HS-27A (cell line): ENCODE data around the gene OSBPL10.

Experiments used
- DNase-seq: peaks from one replicate; pipeline ENCODE4 v3.0.0-alpha.2; 2012; ENCODE audit warnings: low read depth, missing footprints

OSBPL10 gene

DNA sequence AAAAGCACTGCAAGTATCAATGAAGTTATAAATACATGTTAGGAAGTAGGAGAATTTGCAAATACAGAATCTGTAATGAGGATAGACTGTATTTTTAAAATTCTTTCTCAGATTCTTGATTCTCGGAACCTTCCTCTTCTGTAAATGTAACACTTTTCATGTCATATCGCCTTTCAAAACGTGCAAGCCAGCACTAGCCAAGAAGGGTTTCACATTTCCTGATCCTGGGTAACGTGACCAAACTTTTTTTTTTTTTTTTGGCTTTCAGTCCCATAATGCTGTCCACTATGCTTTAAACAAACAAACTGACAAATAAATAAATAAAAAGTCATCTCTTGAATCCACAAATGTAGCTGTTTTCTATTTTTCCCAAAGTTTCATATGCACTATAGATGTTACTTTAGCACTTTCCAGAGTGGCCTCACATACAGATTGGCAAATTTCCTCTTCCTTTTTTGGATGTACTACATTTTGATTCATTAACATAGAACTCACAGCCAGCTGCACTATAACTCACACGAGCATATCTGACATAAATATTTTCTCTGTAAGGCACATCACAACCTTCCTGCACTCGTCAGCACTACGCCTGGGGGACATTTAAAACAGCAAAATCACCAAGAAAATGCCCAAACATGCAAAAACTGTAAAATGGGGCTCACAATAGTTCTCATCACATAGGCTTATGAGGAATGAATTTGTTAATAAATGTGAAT, 208.1 kb downstream of the OSBPL10 start:
- DNase-seq, result no peak

DNA sequence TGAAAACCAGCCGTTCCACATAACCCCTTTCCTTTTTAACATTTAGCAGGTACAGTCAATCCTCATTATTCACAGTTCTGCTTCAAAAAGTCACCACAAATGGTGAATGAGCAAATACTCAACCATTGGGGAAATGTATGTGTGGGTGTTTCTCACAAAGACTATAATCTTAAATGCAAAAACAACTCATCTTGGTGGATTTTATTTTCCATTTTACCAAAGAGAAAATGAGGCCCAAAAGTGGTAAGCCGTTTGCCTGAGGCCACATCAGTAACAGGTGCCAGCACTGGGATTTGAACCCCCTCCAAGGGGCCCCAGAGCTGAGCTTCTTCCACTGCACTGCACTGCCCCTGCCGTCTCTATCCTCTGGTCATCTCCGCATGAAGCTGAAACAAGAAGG, 208.8 kb downstream of the OSBPL10 start:
- no peak for DNase-seq

DNA sequence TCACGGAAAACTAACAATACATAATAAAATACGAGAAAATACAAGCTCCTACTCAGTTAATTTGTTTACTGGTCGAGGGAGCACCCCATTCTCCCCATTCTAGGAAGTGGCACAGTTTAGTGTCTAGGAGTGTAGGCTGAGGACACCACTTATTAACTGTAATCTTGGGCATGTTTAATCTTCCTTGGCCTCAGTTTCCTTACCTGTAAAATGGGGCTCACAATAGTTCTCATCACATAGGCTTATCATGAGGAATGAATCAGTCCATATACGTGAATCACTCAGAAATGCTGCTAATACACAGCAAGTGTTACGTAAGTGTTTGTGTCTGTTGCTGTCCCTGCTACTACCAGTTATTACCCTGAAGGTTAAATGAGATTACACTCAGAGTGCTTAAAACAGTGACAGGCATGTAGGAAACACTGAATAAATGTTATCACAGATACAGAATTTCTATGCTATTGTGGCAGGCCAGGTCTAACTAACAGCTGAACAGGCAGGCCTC, 210.2 kb downstream of the OSBPL10 start:
- no peak for DNase-seq

DNA sequence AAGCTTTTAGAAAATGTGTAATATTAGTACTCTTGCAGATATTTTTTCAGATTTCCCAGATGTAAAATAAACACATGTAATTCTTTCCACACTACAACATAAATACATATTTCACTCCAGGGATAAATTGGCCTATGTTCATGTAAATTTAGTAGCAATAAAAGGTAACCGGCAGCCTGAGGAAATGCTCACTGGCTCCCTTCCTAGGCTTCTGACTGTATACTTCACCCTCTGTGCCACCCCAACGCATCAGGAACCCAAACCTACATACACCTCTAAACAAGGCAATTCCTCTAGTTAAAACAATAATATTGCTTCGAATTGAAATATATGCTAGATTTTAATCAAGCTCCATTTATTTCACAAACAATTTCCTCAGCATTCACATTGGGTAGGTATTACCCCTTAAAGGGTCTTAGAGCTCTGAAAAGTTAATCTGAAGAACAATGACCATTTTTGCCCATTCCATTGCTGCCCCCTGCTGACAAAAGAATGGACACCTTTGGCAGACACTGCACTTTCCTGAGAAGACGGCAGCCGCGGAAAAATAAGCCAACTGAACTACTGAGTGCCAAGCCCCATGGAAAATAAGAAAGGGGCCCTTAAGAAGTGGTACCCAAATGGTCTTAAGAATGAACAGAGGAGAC, 212.5 kb downstream of the OSBPL10 start:
- peak; percentile 8 for DNase-seq

DNA sequence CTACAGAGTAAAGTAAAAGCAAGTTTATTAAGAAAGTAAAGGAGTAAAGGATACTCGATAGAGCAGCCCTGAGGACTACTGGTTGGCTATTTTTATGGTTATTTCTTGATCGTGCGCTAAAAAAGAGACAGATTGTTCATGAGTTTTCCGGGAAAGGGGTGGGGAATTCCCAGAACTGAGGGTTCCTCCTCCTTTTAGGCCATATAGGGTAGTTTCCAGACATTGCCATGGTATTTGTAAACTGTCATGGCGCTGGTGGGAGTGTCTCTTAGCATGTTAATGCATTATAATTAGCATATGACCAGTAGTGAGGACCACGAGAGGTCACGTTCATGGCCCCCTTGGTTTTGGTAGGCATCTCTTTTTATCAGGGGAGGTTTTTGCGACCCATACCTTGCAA, 213.1 kb downstream of the OSBPL10 start:
- DNase-seq, result no peak

DNA sequence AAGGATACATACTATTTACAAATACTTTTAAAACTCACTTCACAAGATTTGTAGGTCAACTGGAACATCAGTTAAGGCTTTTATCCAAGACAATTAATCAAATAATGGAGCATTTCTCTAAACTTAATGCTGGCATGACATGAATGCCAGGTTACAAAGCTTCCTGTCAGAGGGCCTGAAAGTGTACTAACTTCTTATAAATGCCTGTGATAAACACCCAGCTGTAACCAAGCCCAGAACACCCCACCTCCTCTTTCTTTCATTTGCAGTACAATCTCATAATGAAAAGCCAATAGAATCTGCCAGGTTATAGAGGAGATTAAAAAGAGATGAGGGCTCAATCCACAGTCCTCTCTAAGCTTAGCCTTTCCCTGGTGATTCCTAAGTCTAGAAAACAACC, 214.4 kb downstream of the OSBPL10 start:
- DNase-seq, result no peak

DNA sequence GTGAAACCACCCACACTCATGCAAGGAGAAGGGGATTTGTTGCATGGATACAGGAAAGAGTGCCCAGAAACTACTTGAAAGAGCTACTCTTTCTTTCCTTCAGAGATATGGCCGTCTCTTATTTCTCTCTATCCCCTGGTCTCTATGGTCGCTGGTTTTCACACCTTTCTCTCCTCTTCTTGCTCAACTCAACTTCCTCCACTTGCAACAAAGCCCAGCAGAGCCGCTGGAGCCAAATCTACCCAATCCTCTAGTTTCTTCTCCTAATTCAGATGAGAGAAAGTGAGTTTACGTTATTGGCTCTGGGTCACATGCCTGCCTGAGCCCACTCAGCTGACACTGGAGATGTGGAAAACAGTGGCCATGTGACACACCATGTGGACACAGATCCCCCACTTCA, 215.2 kb downstream of the OSBPL10 start:
- no peak for DNase-seq

DNA sequence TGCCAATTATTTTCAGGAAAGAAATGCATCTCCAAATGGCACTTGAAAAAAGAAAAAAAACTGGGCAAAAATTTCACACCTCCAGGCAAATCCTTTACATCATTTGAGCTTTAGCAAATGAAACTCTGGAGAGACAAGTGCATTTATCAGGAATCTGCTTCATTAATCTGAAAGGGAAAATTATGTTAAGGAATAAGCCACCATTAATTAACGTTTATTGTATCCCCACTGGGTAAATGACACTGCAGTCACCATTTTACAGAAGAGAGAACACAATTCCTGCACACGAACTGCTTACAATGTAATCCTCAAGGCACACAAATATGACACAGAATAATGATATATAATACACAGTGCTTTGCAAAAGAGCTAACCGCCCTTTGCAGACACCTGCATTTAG, 217.3 kb downstream of the OSBPL10 start:
- no peak for DNase-seq

DNA sequence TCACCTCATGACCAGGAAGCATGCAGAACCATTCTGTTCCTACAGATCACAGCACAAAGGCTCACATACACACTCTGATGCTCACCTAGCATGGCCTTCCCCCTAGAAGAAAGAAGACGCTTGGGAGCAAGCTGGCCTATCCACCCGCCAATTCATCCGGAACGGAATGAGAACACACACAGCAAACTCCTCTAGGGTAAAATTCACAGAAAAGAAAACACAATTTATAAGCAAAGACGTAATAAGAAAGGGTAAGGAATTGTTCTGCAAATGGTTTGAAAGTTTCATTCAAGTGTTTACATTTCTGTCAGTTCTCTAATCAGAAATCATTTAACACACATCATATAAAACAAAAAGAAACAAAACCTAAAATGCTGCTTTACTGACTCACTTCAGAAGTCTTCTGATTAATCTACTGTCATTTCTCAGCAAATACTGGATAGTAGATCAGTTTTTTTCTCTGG, 218.1 kb downstream of the OSBPL10 start:
- DNase-seq, result no peak

DNA sequence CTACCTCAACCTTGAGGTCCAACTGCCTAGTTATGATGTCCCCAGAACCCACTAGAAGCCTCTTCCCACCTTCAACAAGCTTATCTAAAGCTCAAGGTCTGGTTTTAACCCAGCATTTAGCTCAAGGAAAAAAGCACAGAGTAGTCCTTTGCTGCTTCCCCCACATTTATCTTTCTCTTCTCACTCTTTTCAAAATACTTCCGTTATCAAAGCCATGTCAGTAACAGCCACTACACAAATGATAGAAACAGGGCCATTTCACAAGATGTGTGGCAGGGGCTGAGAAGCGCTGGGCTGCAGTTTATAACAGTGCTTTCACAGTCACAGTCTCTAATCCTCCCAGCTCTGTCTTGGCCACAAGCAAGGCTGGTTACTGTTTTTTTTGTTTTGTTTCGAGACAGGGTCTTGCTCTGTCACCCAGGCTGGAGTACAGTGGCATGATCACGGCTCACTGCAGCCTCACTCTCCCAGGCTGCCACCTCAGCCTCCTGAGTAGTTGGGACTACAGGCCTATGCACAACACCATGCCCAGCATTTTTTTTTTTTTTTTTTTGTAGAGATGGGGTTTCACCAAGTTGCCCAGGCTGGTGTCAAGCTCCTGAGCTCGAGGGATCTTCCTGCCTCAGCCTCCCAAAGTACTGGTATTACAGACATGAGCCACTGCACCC, 218.8 kb downstream of the OSBPL10 start:
- DNase-seq, result no peak

DNA sequence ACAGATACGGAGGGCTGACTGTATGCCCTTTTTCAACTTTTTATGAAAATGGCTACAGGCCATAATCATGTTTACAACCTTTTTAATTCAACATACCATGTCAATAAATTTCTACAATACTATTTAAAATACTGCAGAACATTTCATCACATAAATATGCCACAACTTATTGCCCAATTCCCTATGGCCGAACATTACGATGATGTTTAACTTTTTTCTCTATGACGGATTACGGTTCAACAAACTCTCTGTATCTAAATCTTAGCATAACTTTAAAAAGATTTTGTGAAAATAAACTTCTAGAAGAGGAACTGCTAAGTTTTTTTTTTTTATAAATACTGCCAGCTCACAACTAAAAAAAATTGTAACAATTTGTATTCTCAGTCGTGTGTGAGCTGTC, 220.4 kb downstream of the OSBPL10 start:
- no peak for DNase-seq

DNA sequence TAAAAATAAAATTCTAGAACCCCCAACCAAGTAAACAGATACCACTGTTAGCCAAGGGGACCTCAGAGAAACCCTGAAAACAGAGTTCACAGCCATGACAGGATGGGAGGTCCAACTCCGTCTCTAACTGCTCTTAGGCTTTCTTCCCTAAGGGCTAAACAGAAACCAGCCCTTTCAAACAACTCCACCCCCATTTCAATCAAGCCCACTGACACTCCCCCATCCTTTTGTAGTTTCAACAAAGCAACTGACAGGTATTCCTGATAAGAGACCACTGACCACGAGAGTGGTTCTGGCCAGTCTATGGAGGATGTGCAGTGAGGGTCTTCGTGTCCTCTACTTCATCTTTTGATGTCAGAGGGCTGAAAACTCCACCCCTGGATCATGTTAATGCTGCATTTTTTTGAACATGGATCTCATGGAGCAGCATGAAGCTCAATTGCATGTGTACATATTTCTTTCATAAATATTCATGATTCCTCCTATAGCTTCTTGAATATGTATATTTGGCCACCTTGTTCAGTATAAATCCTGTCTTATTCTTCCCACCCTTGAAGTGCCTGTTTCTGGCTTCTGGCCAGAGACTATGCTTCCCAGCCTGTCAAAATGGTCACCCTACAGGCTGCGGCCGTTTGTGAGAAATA, 222.6 kb downstream of the OSBPL10 start:
- DNase-seq, result no peak

DNA sequence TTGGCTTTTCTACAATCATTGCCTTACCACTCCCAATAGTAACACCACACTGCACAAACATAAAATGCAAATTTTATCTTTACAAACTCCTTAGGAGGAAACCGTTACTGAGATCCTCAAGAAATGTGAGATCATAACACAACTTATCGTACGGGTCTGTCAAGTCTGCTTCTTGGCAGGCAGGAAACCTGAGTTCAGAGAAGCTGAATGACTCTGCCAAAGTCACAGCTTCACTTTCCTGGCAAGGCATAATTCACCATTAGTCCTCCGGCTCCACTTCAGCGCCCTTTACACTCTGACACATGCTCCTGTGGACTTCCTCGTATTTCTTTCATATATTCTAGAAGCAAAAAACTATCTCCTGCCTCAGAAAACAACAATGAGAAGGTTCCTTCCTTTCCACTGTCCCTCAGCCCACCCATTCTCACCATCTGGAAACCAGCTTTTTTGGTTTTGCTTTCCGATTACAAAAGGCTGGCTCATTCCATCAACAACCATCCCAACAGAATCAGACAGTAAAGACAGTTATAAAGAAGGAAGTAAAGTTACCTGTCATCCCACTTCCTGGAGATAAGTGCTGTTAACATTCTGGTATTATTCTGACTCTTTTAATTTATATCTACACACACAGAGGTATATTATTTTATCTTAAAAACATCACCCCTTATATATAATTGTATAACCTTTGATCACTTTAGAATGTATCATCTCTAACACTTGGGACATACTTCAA, 225.0 kb downstream of the OSBPL10 start:
- DNase-seq, result no peak

DNA sequence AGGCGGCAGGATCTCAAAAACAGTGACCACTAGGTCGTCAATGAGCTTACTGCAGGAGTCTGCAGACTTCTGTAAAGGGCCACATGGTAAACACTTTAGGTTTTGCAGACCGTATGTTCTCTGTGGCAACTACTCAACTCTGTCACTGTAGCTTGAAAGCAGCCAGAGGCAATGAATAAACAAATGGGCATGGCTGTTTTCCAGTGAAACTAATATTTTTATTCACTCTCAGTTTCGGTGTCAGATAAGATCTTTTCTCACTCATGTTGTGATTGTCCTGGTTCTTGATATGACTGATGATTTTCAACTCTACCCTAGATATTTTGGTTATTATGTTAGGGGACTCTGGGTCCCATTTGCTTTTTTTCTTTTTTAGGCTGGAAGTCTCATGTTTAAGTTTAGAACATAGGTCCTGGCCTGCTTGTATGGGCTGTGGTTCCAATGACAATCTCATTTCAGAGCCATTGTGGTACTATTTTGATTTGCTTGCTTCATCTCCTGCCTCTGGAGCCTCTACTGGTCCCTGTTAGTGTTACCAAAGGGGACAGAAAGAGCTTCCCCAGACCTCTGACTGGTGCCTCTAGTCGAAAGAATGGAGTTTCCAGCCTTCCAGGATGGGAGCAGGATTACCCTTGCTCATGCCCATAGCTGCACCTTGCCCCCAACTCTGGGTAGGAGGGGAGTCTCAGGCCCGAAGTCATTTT, 226.3 kb downstream of the OSBPL10 start:
- no peak for DNase-seq

DNA sequence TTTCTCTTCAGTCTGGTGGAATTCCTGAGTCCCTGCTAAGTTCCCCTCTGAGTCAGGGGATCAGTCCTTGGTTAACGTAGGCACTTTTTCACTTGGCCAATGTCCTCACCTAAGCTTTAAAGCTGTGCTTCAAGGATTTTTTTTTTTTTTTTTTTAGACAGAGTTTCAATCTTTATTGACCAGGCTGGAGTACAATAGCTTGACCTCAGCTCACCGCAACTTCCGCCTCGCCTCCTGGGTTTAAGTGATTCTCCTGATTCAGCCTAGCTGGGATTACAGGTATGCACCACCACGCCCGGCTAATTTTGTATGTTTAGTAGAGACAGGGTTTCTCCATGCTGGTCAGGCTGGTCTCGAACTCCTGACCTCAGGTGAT, 228.0 kb downstream of the OSBPL10 start:
- no peak for DNase-seq

DNA sequence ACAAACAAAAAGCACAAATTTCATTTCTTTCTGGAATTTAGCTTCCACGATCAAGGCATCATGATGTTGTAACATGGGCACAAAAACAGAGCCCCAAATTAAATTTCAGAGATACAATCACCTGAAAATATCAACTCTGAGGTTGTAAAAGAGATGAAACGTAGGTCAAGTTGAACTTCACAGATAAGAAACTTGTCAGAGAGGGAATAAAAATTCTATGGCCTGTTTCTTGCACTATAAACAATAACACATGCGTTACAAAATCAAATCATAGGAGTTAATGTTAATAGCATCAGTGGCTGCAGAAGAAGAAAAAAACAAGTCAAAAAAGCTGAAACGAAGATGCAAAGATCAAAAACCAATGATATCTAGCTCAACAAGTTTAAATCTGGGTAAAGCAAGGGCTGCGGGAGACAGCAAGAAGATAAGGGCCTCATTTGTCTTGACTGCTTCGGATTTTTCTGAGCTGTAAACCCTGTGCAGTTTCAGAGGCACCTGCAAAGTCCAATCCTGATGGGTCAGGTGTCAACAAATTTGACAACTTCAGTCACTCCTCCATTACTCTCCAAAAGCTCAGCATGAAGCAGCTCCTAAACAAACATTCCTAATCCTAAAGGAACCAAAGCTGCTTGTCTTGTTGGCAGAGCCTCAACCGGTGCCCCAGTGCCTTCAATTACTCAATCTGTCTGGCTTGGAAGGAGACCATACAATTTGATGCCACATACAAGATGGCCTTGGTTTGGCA, 228.6 kb downstream of the OSBPL10 start:
- DNase-seq, result no peak

DNA sequence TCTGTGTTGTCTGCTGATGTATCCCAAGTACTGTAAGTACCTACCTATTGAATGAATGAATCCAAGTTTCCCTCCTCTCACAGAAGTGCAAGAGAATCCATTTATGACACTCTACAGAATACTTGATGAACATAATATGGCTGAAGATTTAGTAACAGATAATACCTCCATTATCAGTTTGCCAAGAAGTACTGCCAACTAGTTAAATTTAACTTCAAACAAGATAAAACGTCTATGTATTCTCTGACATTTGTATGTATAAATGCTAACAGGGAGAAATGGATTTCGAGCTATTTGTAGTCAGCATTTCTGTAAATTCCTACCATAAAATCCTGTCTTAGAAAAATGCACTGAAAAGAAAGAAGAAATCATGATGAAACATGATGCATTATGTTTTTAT, 230.7 kb downstream of the OSBPL10 start:
- DNase-seq, result no peak

DNA sequence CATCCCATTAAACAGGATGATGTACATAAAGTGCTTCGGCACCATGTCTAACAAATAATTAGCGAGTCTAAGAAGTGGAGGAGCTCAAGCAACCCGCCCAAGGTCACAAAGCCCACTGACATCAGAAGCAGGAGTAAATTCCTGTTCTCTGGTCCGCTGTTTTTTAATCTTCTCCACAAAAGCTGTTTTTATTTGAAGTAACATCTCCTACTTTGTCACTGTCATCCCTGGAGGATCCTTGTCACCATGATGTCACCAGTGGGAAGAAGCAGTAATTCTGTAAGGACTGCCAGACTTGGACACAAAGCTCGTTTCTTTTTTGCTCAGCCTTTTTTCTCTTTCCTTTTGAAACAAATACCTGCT, 232.1 kb downstream of the OSBPL10 start:
- no peak for DNase-seq

DNA sequence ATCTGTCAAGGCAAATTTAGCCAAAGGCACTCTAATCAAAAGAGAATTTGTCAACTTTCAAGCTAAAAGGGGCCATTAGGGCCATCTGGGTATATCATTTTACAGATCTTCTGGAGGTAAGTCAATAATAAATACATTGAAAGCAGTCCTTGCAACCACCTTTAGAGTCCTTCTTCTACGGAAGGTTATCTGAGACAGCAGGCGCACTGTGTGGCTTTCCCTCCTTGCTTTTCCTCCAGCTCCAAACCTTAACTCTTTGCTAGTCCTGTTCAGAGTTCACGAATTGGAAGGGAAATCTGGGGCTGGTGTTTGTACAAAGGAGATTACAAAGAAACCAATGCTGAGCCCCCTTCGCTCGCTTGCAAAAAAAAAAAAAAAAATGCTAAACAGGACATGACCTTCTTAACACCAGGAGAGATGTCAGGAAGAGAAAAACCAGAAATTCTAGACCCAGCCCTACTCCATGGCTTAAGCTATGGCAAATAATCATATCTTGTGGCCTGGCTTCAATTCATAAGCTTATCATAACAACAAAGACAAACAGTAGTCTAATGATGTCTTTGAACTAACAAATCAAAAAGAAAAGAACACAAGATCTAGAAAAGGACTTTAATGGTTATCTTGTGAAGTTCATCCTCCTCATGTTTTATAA, 232.7 kb downstream of the OSBPL10 start:
- DNase-seq, result no peak

DNA sequence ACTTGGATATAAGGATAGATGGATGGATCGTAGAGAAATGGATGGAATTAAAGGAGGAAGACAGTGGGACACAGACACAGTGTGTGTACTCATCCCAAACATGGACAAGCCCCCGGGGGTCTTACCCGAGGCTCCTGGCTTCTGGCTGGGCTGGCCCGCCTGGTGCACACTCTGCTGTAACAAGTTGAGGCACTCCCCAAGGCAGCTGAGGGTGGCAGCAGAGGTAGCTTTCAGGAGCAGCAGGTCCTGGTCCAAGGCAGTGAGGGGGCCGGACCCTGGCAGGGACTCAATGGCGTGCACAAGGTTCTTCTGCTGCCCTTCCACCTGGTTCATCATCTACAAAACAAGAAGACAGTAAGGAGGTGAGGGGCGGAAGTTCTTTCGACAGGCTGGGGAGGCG, 233.3 kb downstream of the OSBPL10 start:
- DNase-seq, result no peak
